HCT116 (cell line): ENCODE measurements around the gene KBTBD8. TPM values are rescaled to one million over a fixed set of nuclear protein-coding genes. Genes with fewer than 3 reads are reported as not detected.

Experiments used
- ATAC-seq: fragments of 200-7000 bp; cut with Tn5 transposase; 2 replicates; pipeline ENCODE4 v1.9.1; 2020; ENCODE audit warnings: mild to moderate bottlenecking, moderate library complexity
- BruUV-seq: library from RNA; stranded (reverse); fragments of 400-500 nt; replicated peaks from 2 replicates; lab custom pipeline; 2021; lab: Mats Ljungman, UMichigan
- CTCF ChIA-PET: fragments of 300-600 bp; sonication (Branson Sonifier 250); formaldehyde crosslinking; loops from one replicate; lab custom pipeline; 2021; ENCODE audit warnings: antibody characterized with exemption; lab: Charles Lee
- POLR2A ChIA-PET: fragments of 300-600, 350-600 bp; sonication (Branson Sonifier 250); formaldehyde crosslinking; loops from one replicate; lab custom pipeline; 2021; ENCODE audit warnings: antibody characterized with exemption; lab: Charles Lee
- RAD21 ChIA-PET, 2 experiments: fragments of 300-600 bp; sonication (Branson Sonifier 250); formaldehyde crosslinking; loops; one replicate each; lab custom pipeline; 2023; ENCODE audit warnings: low total read pairs in 2 of 2; ENCODE audit not compliant: uncharacterized antibody in 2 of 2, unreplicated experiment in 2 of 2, low non-redundant PET in 1 of 2; lab: Charles Lee
- DNase-seq: peaks from one replicate; pipeline ENCODE4 v3.0.0-alpha.2; 2010; ENCODE audit warnings: low read depth, low spot score
- H2AFZ ChIP-seq: fragments of 200-600 bp; shearing (Covaris generic), sonication (generic); 2 replicates; pipeline ENCODE4 v1.6.1; 2017; ENCODE audit warnings: low read depth, mixed run types, mixed read lengths, antibody characterized with exemption, low read length; ENCODE audit not compliant: poor library complexity, severe bottlenecking
- H3K27ac ChIP-seq: 2 replicates; pipeline ENCODE4 v1.5.1; 2012; ENCODE audit warnings: low read depth, low read length
- H3K27me3 ChIP-seq: fragments of 200-600 bp; sonication (generic); 2 replicates; pipeline ENCODE4 v1.6.1; 2016; ENCODE audit warnings: mixed run types, low read length, mixed read lengths; ENCODE audit not compliant: insufficient read depth
- H3K36me3 ChIP-seq, 2 experiments: fragments of 200-500 bp in 1 of 2; fragments of 200-600 bp in 1 of 2; sonication (Bioruptor generic) in 1 of 2; sonication (generic) in 1 of 2; 2 replicates each; pipeline versions ENCODE4 v1.5.1 to v1.6.1; 2014 to 2016; ENCODE audit warnings: low read length in 2 of 2, inconsistent platforms in 1 of 2, mixed read lengths in 1 of 2, mixed run types in 1 of 2; ENCODE audit not compliant: insufficient read depth in 2 of 2, control insufficient read depth in 1 of 2
- H3K4me1 ChIP-seq, 2 experiments: fragments of 200-600 bp in 1 of 2; sonication (generic) in 1 of 2; 2 replicates each; pipeline versions ENCODE4 v1.5.1 to v1.6.1; 2012 to 2017; ENCODE audit warnings: low read length in 2 of 2, inconsistent platforms in 1 of 2, mild to moderate bottlenecking in 1 of 2, mixed read lengths in 1 of 2, mixed run types in 1 of 2, moderate library complexity in 1 of 2; ENCODE audit not compliant: insufficient read depth in 2 of 2, control insufficient read depth in 1 of 2
- H3K4me2 ChIP-seq: fragments of 200-600 bp; sonication (generic); 2 replicates; pipeline ENCODE4 v1.6.1; 2017; ENCODE audit warnings: mixed run types, low read length, mixed read lengths
- H3K4me3 ChIP-seq, 2 experiments: fragments of 200-600 bp in 1 of 2; sonication (generic) in 1 of 2; replicated peaks in 1 of 2; 2 replicates each; pipeline ENCODE4 v1.5.1; 2011 to 2016; ENCODE audit warnings: low read length in 2 of 2, control low read depth in 1 of 2, low read depth in 1 of 2, mild to moderate bottlenecking in 1 of 2, mixed read lengths in 1 of 2, mixed run types in 1 of 2
- H3K79me2 ChIP-seq: fragments of 200-600 bp; sonication (generic); 2 replicates; pipeline ENCODE4 v1.6.1; 2017; ENCODE audit warnings: mild to moderate bottlenecking, mixed run types, low read length, moderate library complexity, mixed read lengths; ENCODE audit not compliant: insufficient read depth
- H3K9ac ChIP-seq: fragments of 200-600 bp; sonication (generic); 2 replicates; pipeline ENCODE4 v1.6.1; 2016; ENCODE audit warnings: low read length, mixed read lengths
- H3K9me2 ChIP-seq: fragments of 200-600 bp; sonication (generic), shearing (Covaris generic); 2 replicates; pipeline ENCODE4 v1.6.1; 2017; ENCODE audit warnings: mixed run types, mild to moderate bottlenecking, moderate library complexity; ENCODE audit not compliant: insufficient read depth
- H3K9me3 ChIP-seq, 2 experiments: fragments of 200-500 bp in 1 of 2; fragments of 200-600 bp in 1 of 2; sonication (Bioruptor generic) in 1 of 2; sonication (generic) in 1 of 2; 2 replicates each; pipeline ENCODE4 v1.6.1; 2014 to 2017; ENCODE audit warnings: low read length in 2 of 2, mixed read lengths in 2 of 2, inconsistent platforms in 1 of 2, low read depth in 1 of 2, mild to moderate bottlenecking in 1 of 2, mixed run types in 1 of 2, moderate library complexity in 1 of 2; ENCODE audit not compliant: control insufficient read depth in 1 of 2, insufficient read depth in 1 of 2
- H4K20me1 ChIP-seq: fragments of 200-600 bp; sonication (generic), shearing (Covaris generic); 2 replicates; pipeline ENCODE4 v1.6.1; 2017; ENCODE audit warnings: mixed run types, mild to moderate bottlenecking, moderate library complexity; ENCODE audit not compliant: insufficient read depth
- CEBPB ChIP-seq: IDR thresholded peaks from 2 replicates; pipeline ENCODE4 v1.6.1; 2012; ENCODE audit warnings: low read depth
- EGR1 ChIP-seq: IDR thresholded peaks from 2 replicates; pipeline ENCODE4 v1.6.1; 2012; ENCODE audit warnings: low read depth
- EZH2 ChIP-seq: fragments of 200-600 bp; sonication (generic); IDR thresholded peaks from 2 replicates; pipeline ENCODE4 v1.6.1; 2017; ENCODE audit warnings: antibody characterized with exemption, mixed run types
- EZH2phosphoT487 ChIP-seq: fragments of 200-600 bp; IDR thresholded peaks from 2 replicates; pipeline ENCODE4 v1.6.1; 2018; ENCODE audit warnings: antibody characterized with exemption, borderline replicate concordance
- FOSL1 ChIP-seq: IDR thresholded peaks from 2 replicates; pipeline ENCODE4 v1.6.1; 2012; ENCODE audit warnings: low read depth
- JUND ChIP-seq: IDR thresholded peaks from 2 replicates; pipeline ENCODE4 v1.6.1; 2012
- POLR2A ChIP-seq: IDR thresholded peaks from 2 replicates; pipeline ENCODE4 v1.7.0; 2011; ENCODE audit warnings: borderline replicate concordance; ENCODE audit not compliant: insufficient read depth, insufficient read length; ENCODE audit errors: extremely low read depth
- RAD21 ChIP-seq: IDR thresholded peaks from 2 replicates; pipeline ENCODE4 v1.6.1; 2012; ENCODE audit warnings: low read depth, mild to moderate bottlenecking
- SIN3A ChIP-seq: IDR thresholded peaks from 2 replicates; pipeline ENCODE4 v1.6.1; 2012; ENCODE audit warnings: low read depth
- SP1 ChIP-seq: IDR thresholded peaks from 2 replicates; pipeline ENCODE4 v1.6.1; 2012; ENCODE audit warnings: low read depth
- SRF ChIP-seq: IDR thresholded peaks from 2 replicates; pipeline ENCODE4 v1.6.1; 2012; ENCODE audit warnings: low read depth
- TCF7L2 ChIP-seq: IDR thresholded peaks from 2 replicates; pipeline ENCODE4 v1.7.0; 2011; ENCODE audit warnings: borderline replicate concordance, inconsistent platforms; ENCODE audit not compliant: insufficient read depth, insufficient read length; ENCODE audit errors: extremely low read depth
- YY1 ChIP-seq: IDR thresholded peaks from 2 replicates; pipeline ENCODE4 v1.6.1; 2011; ENCODE audit warnings: low read length, low read depth, moderate library complexity, mild to moderate bottlenecking; ENCODE audit not compliant: insufficient replicate concordance; ENCODE audit errors: extremely low read depth
- ZFX ChIP-seq: fragments of 450-650 bp; IDR thresholded peaks from 2 replicates; pipeline ENCODE4 v1.6.1; 2017
- ZNF274 ChIP-seq: fragments of 200-500 bp; sonication (Bioruptor generic); IDR thresholded peaks from 2 replicates; pipeline ENCODE4 v1.6.1; 2014; ENCODE audit warnings: mild to moderate bottlenecking, low read depth, low read length, inconsistent platforms
- intact Hi-C: fragments of 100-400 bp; cut with micrococcal nuclease; formaldehyde crosslinking; loops from 2 replicates; pipeline ENCODE4 v1.10.0; 2022
- total RNA-seq: library from RNA; stranded (reverse); gene quantifications from one replicate; pipeline ENCODE4 v1.2.1, GENCODE V29; 2021; ENCODE audit not compliant: unreplicated experiment
- TF ChIP-seq, protein P1 (sequence below): IDR thresholded peaks from 2 replicates; pipeline ENCODE4 v1.6.1; 2012
- TF ChIP-seq, protein P2 (sequence below): IDR thresholded peaks from 2 replicates; pipeline ENCODE4 v1.6.1; 2011; ENCODE audit warnings: mild to moderate bottlenecking, low read length, moderate library complexity; ENCODE audit not compliant: insufficient replicate concordance; ENCODE audit errors: extremely low read depth
- TF ChIP-seq, protein P3 (sequence below), 3 experiments: fragments of 200-600 bp in 1 of 3; sonication (generic) in 1 of 3; IDR thresholded peaks in 2 of 3; conservative IDR thresholded peaks in 1 of 3; 2 replicates each; pipeline ENCODE4 v1.5.1; 2012 to 2017; ENCODE audit warnings: low read depth in 2 of 3, low read length in 2 of 3, antibody characterized with exemption in 1 of 3, borderline replicate concordance in 1 of 3, control low read depth in 1 of 3, mild to moderate bottlenecking in 1 of 3, mixed read lengths in 1 of 3, mixed run types in 1 of 3, moderate library complexity in 1 of 3; ENCODE audit not compliant: insufficient read depth in 1 of 3

Gene KBTBD8
- total RNA-seq, 1 experiment from 2014 or later, result 1.4 TPM

DNA sequence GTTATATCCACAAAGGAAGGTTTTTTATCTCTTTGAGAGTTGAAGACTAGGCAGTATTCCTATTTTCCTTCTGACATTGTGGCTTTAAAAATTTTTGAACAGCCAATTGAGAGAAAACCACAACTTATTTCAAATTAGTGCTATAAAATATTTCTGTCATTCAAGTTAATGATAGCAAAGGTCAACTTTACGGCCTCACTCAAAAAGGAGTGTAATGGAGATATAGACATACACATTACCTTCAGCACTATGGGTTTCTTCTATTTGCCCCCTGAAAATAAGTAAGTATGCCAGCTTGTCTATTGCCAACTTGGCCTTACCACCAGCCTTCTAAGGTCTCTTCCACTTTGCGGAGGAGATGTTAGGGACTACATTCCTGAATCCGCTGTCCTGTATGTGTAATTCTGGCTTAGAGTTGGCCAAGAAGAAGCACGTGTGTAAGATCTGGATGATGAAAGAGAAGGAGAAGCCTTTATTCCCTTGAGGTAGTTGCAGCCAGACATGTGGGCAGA is 44.1 kb upstream of the KBTBD8 start:
- no peaks in the 10 kb centered on the region for H3K4me1 ChIP-seq
- no peak overlapping the region for H3K4me2 ChIP-seq
- no peak overlapping the region for H2AFZ ChIP-seq
- ATAC-seq, result no peak
- ChIA-PET POLR2A (no interaction called here), RAD21 (no interaction called here), CTCF (no interaction called here)
- no TSS peak for BruUV-seq
- no peak overlapping the region for H3K9ac ChIP-seq
- no peaks in the 10 kb centered on the region for H3K36me3 ChIP-seq
- no peak overlapping the region for H3K4me3 ChIP-seq
- no peaks in the 10 kb centered on the region for H3K9me3 ChIP-seq
- no peak for DNase-seq
- H3K27me3 ChIP-seq, result peaks cover 96% of the 10 kb centered on the region
- no peak overlapping the region for H3K27ac ChIP-seq
- no peaks in the 10 kb centered on the region for H3K79me2 ChIP-seq
- H3K9me2 ChIP-seq, result no peaks in the 10 kb centered on the region
- TF ChIP-seq, protein P1, sequence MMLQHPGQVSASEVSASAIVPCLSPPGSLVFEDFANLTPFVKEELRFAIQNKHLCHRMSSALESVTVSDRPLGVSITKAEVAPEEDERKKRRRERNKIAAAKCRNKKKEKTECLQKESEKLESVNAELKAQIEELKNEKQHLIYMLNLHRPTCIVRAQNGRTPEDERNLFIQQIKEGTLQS, result no peak
- TF ChIP-seq EZH2, result no peak
- TF ChIP-seq POLR2A, result no peak
- no peak for TF ChIP-seq SP1
- no peak for TF ChIP-seq CEBPB
- TF ChIP-seq, protein P2, sequence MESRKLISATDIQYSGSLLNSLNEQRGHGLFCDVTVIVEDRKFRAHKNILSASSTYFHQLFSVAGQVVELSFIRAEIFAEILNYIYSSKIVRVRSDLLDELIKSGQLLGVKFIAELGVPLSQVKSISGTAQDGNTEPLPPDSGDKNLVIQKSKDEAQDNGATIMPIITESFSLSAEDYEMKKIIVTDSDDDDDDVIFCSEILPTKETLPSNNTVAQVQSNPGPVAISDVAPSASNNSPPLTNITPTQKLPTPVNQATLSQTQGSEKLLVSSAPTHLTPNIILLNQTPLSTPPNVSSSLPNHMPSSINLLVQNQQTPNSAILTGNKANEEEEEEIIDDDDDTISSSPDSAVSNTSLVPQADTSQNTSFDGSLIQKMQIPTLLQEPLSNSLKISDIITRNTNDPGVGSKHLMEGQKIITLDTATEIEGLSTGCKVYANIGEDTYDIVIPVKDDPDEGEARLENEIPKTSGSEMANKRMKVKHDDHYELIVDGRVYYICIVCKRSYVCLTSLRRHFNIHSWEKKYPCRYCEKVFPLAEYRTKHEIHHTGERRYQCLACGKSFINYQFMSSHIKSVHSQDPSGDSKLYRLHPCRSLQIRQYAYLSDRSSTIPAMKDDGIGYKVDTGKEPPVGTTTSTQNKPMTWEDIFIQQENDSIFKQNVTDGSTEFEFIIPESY, result no peak
- no peak for TF ChIP-seq JUND
- TF ChIP-seq RAD21, result no peak
- TF ChIP-seq SRF, result no peak
- no peak for TF ChIP-seq EZH2phosphoT487
- TF ChIP-seq ZFX, result no peak
- TF ChIP-seq TCF7L2, result no peak
- TF ChIP-seq SIN3A, result no peak
- no peak for TF ChIP-seq YY1
- TF ChIP-seq EGR1, result no peak
- TF ChIP-seq ZNF274, result no peak
- TF ChIP-seq, protein P3, sequence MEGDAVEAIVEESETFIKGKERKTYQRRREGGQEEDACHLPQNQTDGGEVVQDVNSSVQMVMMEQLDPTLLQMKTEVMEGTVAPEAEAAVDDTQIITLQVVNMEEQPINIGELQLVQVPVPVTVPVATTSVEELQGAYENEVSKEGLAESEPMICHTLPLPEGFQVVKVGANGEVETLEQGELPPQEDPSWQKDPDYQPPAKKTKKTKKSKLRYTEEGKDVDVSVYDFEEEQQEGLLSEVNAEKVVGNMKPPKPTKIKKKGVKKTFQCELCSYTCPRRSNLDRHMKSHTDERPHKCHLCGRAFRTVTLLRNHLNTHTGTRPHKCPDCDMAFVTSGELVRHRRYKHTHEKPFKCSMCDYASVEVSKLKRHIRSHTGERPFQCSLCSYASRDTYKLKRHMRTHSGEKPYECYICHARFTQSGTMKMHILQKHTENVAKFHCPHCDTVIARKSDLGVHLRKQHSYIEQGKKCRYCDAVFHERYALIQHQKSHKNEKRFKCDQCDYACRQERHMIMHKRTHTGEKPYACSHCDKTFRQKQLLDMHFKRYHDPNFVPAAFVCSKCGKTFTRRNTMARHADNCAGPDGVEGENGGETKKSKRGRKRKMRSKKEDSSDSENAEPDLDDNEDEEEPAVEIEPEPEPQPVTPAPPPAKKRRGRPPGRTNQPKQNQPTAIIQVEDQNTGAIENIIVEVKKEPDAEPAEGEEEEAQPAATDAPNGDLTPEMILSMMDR (IDR thresholded peaks at IDR 0.05 in 2 of 3, conservative IDR thresholded peaks at IDR 0.05 in 1 of 3; ENCODE audit: borderline replicate concordance in 1 of 3, insufficient read depth in 1 of 3, low read depth in 2 of 3, low read length in 2 of 3), result no peak
- TF ChIP-seq FOSL1, result no peak
- H4K20me1 ChIP-seq, result no peaks in the 10 kb centered on the region
- intact Hi-C loops, result no loop called here
